Endothelial cell of umbilical vein (primary cell): Measurements from ENCODE around the gene JMJD8. TPM values are rescaled to one million over a fixed set of nuclear protein-coding genes. Genes with fewer than 3 reads are reported as not detected.

Source experiments
- BruUV-seq: library from RNA; stranded (reverse); fragments of 400-500 nt; replicated peaks from 2 replicates; lab custom pipeline; 2021; lab: Mats Ljungman, UMichigan
- CTCF ChIA-PET: fragments of 300-600, 350-600 bp; sonication (Branson Sonifier 250); formaldehyde crosslinking; loops from one replicate; lab custom pipeline; 2021; ENCODE audit warnings: antibody characterized with exemption, inconsistent platforms; lab: Charles Lee
- POLR2A ChIA-PET: fragments of 300-600, 350-600 bp; sonication (Branson Sonifier 250); formaldehyde crosslinking; loops from one replicate; lab custom pipeline; 2021; ENCODE audit warnings: antibody characterized with exemption, inconsistent platforms; lab: Charles Lee
- DNase-seq: peaks from one replicate; pipeline ENCODE4 v3.0.0-alpha.2; 2011; ENCODE audit warnings: low read depth, low spot score
- FAIRE-seq: peaks from 2 replicates; lab custom pipeline; 2011; peaks lifted over from hg19 to GRCh38; lab: Jason Lieb, UNC
- H2AFZ ChIP-seq: 2 replicates; pipeline ENCODE4 v1.6.0; 2012; ENCODE audit warnings: low read depth, low read length, control low read depth, inconsistent platforms
- H3K27ac ChIP-seq: 2 replicates; pipeline ENCODE4 v1.5.1; 2011; ENCODE audit warnings: low read depth, mild to moderate bottlenecking, control low read depth, low read length, moderate library complexity; ENCODE audit not compliant: insufficient read depth
- H3K27me3 ChIP-seq, 2 experiments: 2 replicates each; pipeline versions ENCODE4 v1.6.0 to v1.6.1; 2011; ENCODE audit warnings: low read length in 2 of 2, mixed read lengths in 1 of 2; ENCODE audit not compliant: control insufficient read depth in 2 of 2, insufficient read depth in 2 of 2
- H3K36me3 ChIP-seq, 2 experiments: 2 replicates in 1 of 2; 3 replicates in 1 of 2; pipeline ENCODE4 v1.5.1; 2011; ENCODE audit warnings: low read length in 2 of 2, mild to moderate bottlenecking in 1 of 2, moderate library complexity in 1 of 2; ENCODE audit not compliant: control insufficient read depth in 2 of 2, insufficient read depth in 2 of 2; ENCODE audit errors: extremely low read depth in 1 of 2
- H3K4me1 ChIP-seq: 3 replicates; pipeline ENCODE4 v1.5.1; 2011; ENCODE audit warnings: mild to moderate bottlenecking, low read length; ENCODE audit not compliant: control insufficient read depth, insufficient read depth; ENCODE audit errors: extremely low read depth
- H3K4me2 ChIP-seq: 2 replicates; pipeline ENCODE4 v1.6.1; 2011; ENCODE audit warnings: low read length, control low read depth, mixed read lengths; ENCODE audit not compliant: insufficient read depth
- H3K4me3 ChIP-seq, 3 experiments: fragments of 200-600 bp in 1 of 3; sonication (generic), shearing (Covaris generic) in 1 of 3; replicated peaks in 1 of 3; 2 replicates each; pipeline ENCODE4 v1.5.1; 2011 to 2016; ENCODE audit warnings: control low read depth in 3 of 3, low read length in 3 of 3, mild to moderate bottlenecking in 2 of 3, inconsistent platforms in 1 of 3, low read depth in 1 of 3, moderate library complexity in 1 of 3; ENCODE audit not compliant: insufficient read depth in 1 of 3
- H3K79me2 ChIP-seq: 2 replicates; pipeline ENCODE4 v1.6.0; 2012; ENCODE audit warnings: low read length, inconsistent platforms; ENCODE audit not compliant: control insufficient read depth, insufficient read depth
- H3K9ac ChIP-seq: replicated peaks from 2 replicates; pipeline ENCODE3; 2011; ENCODE audit warnings: low read length, control low read depth; ENCODE audit not compliant: insufficient read depth; ENCODE audit errors: extremely low read depth
- H3K9me1 ChIP-seq: replicated peaks from 3 replicates; pipeline ENCODE4 v1.6.0; 2011; ENCODE audit warnings: mild to moderate bottlenecking, low read length; ENCODE audit not compliant: control insufficient read depth, insufficient read depth; ENCODE audit errors: extremely low read depth
- H3K9me3 ChIP-seq: replicated peaks from 2 replicates; pipeline ENCODE4 v1.5.1; 2012; ENCODE audit warnings: low read length, inconsistent platforms; ENCODE audit not compliant: control insufficient read depth, insufficient read depth
- H4K20me1 ChIP-seq: replicated peaks from 2 replicates; pipeline ENCODE3; 2011; ENCODE audit warnings: mild to moderate bottlenecking, low read length; ENCODE audit not compliant: control insufficient read depth, insufficient read depth; ENCODE audit errors: extremely low read depth
- EZH2 ChIP-seq: IDR thresholded peaks from 2 replicates; pipeline ENCODE4 v1.6.1; 2012; ENCODE audit warnings: borderline replicate concordance, low read depth, mild to moderate bottlenecking, moderate library complexity, low read length, inconsistent platforms; ENCODE audit not compliant: severe bottlenecking
- FOS ChIP-seq: IDR thresholded peaks from 2 replicates; pipeline ENCODE4 v1.6.1; 2011; ENCODE audit warnings: mild to moderate bottlenecking, low read length, moderate library complexity, borderline replicate concordance; ENCODE audit not compliant: insufficient read depth
- GATA2 ChIP-seq: IDR thresholded peaks from 2 replicates; pipeline ENCODE4 v1.7.0; 2011; ENCODE audit warnings: low read depth, mild to moderate bottlenecking, moderate library complexity, mixed read lengths, low read length; ENCODE audit not compliant: insufficient read length, insufficient read depth
- JUN ChIP-seq: IDR thresholded peaks from 2 replicates; pipeline ENCODE4 v1.6.1; 2011; ENCODE audit warnings: borderline replicate concordance, low read depth; ENCODE audit not compliant: insufficient read length, insufficient read depth
- MAX ChIP-seq: IDR thresholded peaks from 2 replicates; pipeline ENCODE4 v1.6.1; 2011; ENCODE audit not compliant: insufficient read depth, insufficient read length
- MYC ChIP-seq: IDR thresholded peaks from one replicate; pipeline ENCODE4 v1.6.1; 2011; ENCODE audit warnings: mild to moderate bottlenecking, low read depth, low read length
- POLR2A ChIP-seq: IDR thresholded peaks from 2 replicates; pipeline ENCODE4 v1.6.1; 2012; ENCODE audit warnings: low read depth, mild to moderate bottlenecking, control low read depth, low read length
- POLR2AphosphoS5 ChIP-seq: IDR thresholded peaks from 2 replicates; pipeline ENCODE4 v1.6.1; 2012; ENCODE audit warnings: low read depth, mild to moderate bottlenecking, control low read depth, low read length, moderate library complexity; ENCODE audit not compliant: insufficient read depth
- dilution Hi-C: fragments of 300-500 bp; cut with MboI; formaldehyde crosslinking; loops from one replicate; pipeline ENCODE4 v1.15.0; 2019; ENCODE audit warnings: low sequenced_read_pairs; ENCODE audit not compliant: extremely low pct_ligation_motif_present
- intact Hi-C: fragments of 100-400 bp; cut with micrococcal nuclease; formaldehyde crosslinking; loops from one replicate; pipeline ENCODE4 v1.10.0; 2022
- polyA plus RNA-seq, 4 experiments: library from polyadenylated mRNA; depleted of rRNA in 3 of 4; stranded (reverse) in 3 of 4; unstranded in 1 of 4; fragments of >200 nt; gene quantifications; 2 replicates each; pipeline versions ENCODE4 v1.2.1 to v1.2.3, GENCODE V29; 2011 to 2012; ENCODE audit warnings: missing spikeins in 1 of 4
- total RNA-seq: library from RNA; stranded (reverse); gene quantifications from 2 replicates; pipeline ENCODE4 v1.2.3, GENCODE V29; 2021
- TF ChIP-seq, protein P1 (sequence below), 2 donors: IDR thresholded peaks; 1 replicate in 1 of 2; 2 replicates in 1 of 2; pipeline ENCODE4 v1.5.1; 2011; ENCODE audit warnings: low read length in 2 of 2, mild to moderate bottlenecking in 2 of 2, moderate library complexity in 2 of 2, control low read depth in 1 of 2, inconsistent platforms in 1 of 2, low read depth in 1 of 2; ENCODE audit not compliant: insufficient read depth in 1 of 2; ENCODE audit errors: extremely low read depth in 1 of 2

JMJD8 gene
- total and polyA plus RNA-seq, 2 donors (not counting 3 experiments of a cell fraction or from before 2014, with no cell fraction given), result 55.1 to 102 TPM

DNA sequence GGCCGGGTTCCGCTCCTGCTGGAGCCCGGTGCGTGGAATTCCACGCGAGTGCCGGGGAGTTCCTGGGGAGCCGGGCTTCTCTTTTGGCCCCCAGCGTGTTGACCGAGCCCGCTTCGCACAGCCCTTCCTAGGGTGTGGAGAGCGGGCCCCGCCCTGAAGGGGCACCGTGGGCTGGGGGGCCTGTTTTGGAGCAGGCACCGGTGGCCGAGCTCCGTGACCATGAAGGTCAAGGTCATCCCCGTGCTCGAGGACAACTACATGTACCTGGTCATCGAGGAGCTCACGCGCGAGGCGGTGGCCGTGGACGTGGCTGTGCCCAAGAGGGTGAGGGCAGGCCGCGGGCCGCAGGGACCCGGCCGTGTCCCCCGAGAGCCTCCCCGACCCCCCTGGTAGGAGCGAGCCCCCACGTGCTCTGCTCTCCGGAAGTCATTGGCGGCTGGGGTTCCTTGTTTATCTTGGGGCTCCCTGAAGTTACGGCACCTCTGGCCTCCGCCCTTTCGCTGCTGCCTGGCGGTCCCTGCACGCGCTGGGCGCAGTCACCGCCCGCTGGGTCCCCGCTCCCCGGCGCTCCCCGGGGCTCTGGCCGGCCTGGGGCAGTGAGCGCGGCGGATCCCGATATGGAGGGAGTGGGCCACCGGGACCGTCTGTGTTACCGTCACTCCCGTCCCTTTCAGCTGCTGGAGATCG, 43.3 kb upstream of the JMJD8 start:
- H3K4me3 ChIP-seq, result peak overlapping the region; percentile 17 to 61 (median 44)
- ChIA-PET CTCF (interaction anchor here (1.0 to 5.7 kb wide), 5 partner anchors 9 to 61 kb away, joined by 3 to 34 read pairs (median 6); partner anchors contain the start of genes CHTF18, METRN and RPUSD1), POLR2A (no interaction called here)
- H3K4me1 ChIP-seq, result peaks cover 13% of the 10 kb centered on the region
- H4K20me1 ChIP-seq, result no peaks in the 10 kb centered on the region
- no peaks in the 10 kb centered on the region for H3K79me2 ChIP-seq
- H3K9me3 ChIP-seq, result no peaks in the 10 kb centered on the region
- H3K36me3 ChIP-seq, result peaks cover 2 to 4% of the 10 kb centered on the region in 2 experiments
- no TSS peak for BruUV-seq
- intact Hi-C loops (no loop called here), dilution Hi-C loops (no loop called here)
- no peak overlapping the region for H3K27ac ChIP-seq
- no peak for DNase-seq
- peak overlapping the region; percentile 69 for H3K4me2 ChIP-seq
- H2AFZ ChIP-seq, result peak overlapping the region; percentile 61
- H3K9me1 ChIP-seq, result no peaks in the 10 kb centered on the region
- no peak for TF ChIP-seq MYC
- TF ChIP-seq POLR2A, result no peak
- TF ChIP-seq POLR2AphosphoS5, result no peak
- no peak for TF ChIP-seq GATA2
- TF ChIP-seq JUN, result no peak
- TF ChIP-seq, protein P1, sequence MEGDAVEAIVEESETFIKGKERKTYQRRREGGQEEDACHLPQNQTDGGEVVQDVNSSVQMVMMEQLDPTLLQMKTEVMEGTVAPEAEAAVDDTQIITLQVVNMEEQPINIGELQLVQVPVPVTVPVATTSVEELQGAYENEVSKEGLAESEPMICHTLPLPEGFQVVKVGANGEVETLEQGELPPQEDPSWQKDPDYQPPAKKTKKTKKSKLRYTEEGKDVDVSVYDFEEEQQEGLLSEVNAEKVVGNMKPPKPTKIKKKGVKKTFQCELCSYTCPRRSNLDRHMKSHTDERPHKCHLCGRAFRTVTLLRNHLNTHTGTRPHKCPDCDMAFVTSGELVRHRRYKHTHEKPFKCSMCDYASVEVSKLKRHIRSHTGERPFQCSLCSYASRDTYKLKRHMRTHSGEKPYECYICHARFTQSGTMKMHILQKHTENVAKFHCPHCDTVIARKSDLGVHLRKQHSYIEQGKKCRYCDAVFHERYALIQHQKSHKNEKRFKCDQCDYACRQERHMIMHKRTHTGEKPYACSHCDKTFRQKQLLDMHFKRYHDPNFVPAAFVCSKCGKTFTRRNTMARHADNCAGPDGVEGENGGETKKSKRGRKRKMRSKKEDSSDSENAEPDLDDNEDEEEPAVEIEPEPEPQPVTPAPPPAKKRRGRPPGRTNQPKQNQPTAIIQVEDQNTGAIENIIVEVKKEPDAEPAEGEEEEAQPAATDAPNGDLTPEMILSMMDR (IDR thresholded peaks at IDR 0.05; ENCODE audit: extremely low read depth in 1 of 2, insufficient read depth in 1 of 2, low read depth in 1 of 2, low read length in 2 of 2), result no peak
- no peak for TF ChIP-seq MAX
- no peak for TF ChIP-seq FOS
- no peak for TF ChIP-seq EZH2
- no peaks in the 10 kb centered on the region for H3K27me3 ChIP-seq
- FAIRE-seq, result no peak
- peak overlapping the region; percentile 14 for H3K9ac ChIP-seq
